WTC11 (cell line): ENCODE data around the gene SLC15A4. TPM values are rescaled to one million over a fixed set of nuclear protein-coding genes. Genes with fewer than 3 reads are reported as not detected.

Source experiments
- ATAC-seq: fragments of 200-7000 bp; cut with Tn5 transposase; 2 replicates; pipeline ENCODE4 v1.10.0; 2021; ENCODE audit warnings: mild to moderate bottlenecking, moderate library complexity
- CTCF ChIA-PET: fragments of 300-600 bp; sonication (Branson Sonifier 250); formaldehyde crosslinking; loops from one replicate; lab custom pipeline; 2021; ENCODE audit warnings: antibody characterized with exemption; lab: Charles Lee
- POLR2A ChIA-PET: fragments of 350-600 bp; sonication (Branson Sonifier 250); formaldehyde crosslinking; loops from one replicate; lab custom pipeline; 2021; ENCODE audit warnings: antibody characterized with exemption; lab: Charles Lee
- DNase-seq: peaks from one replicate; pipeline ENCODE4 v3.0.0; 2021; ENCODE audit warnings: low spot score
- H3K27ac Mint-ChIP-seq: 2 replicates; pipeline ENCODE4 v1.8.0; 2021; ENCODE audit warnings: mixed read lengths
- H3K27me3 Mint-ChIP-seq: 2 replicates; pipeline ENCODE4 v1.8.0; 2021; ENCODE audit warnings: low read depth, mild to moderate bottlenecking, moderate library complexity, mixed read lengths
- H3K36me3 Mint-ChIP-seq: 2 replicates; pipeline ENCODE4 v1.8.0; 2021; ENCODE audit warnings: mixed read lengths
- H3K4me1 Mint-ChIP-seq: 2 replicates; pipeline ENCODE4 v1.8.0; 2022; ENCODE audit warnings: mixed read lengths
- H3K4me3 Mint-ChIP-seq: 2 replicates; pipeline ENCODE4 v1.8.0; 2021; ENCODE audit warnings: mild to moderate bottlenecking, moderate library complexity, mixed read lengths
- H3K9me3 Mint-ChIP-seq: 2 replicates; pipeline ENCODE4 v1.8.0; 2021; ENCODE audit warnings: mixed read lengths
- AFF4 ChIP-seq: sonication (generic); formaldehyde crosslinking; IDR thresholded peaks from 2 replicates; pipeline ENCODE4 v1.8.1; 2023; ENCODE audit warnings: mild to moderate bottlenecking, missing genetic modification reagents, borderline replicate concordance
- NR2C2 ChIP-seq: sonication (generic); formaldehyde crosslinking; IDR thresholded peaks from 2 replicates; pipeline ENCODE4 v1.8.0; 2022; ENCODE audit warnings: mild to moderate bottlenecking, missing genetic modification reagents
- TEAD1 ChIP-seq: sonication (generic); formaldehyde crosslinking; IDR thresholded peaks from 2 replicates; pipeline ENCODE4 v1.8.0; 2022; ENCODE audit warnings: mild to moderate bottlenecking, missing genetic modification reagents
- ZNF121 ChIP-seq: sonication (generic); formaldehyde crosslinking; IDR thresholded peaks from 2 replicates; pipeline ENCODE4 v1.8.0; 2023; ENCODE audit warnings: missing genetic modification reagents
- ZNF263 ChIP-seq: sonication (generic); formaldehyde crosslinking; IDR thresholded peaks from 2 replicates; pipeline ENCODE4 v1.8.1; 2022; ENCODE audit warnings: low read depth, mild to moderate bottlenecking, moderate library complexity, missing genetic modification reagents
- ZNF281 ChIP-seq: sonication (generic); formaldehyde crosslinking; IDR thresholded peaks from 2 replicates; pipeline ENCODE4 v1.8.0; 2023; ENCODE audit warnings: mild to moderate bottlenecking, missing genetic modification reagents
- total RNA-seq: library from RNA; stranded (reverse); gene quantifications from 3 replicates; pipeline ENCODE4 v1.2.3, GENCODE V29; 2021
- TF ChIP-seq, protein P1 (sequence below): fragments of 250-450 bp; sonication (Bioruptor Pico); IDR thresholded peaks from 2 replicates; pipeline ENCODE4 v1.9.0; 2021; ENCODE audit warnings: moderate library complexity, mild to moderate bottlenecking, inconsistent platforms, borderline replicate concordance
- TF ChIP-seq, protein P2 (sequence below): sonication (generic); formaldehyde crosslinking; IDR thresholded peaks from 2 replicates; pipeline ENCODE4 v1.8.1; 2023; ENCODE audit warnings: mild to moderate bottlenecking, missing genetic modification reagents
- TF ChIP-seq, protein P3 (sequence below): sonication (generic); formaldehyde crosslinking; IDR thresholded peaks from 2 replicates; pipeline ENCODE4 v1.8.1; 2023; ENCODE audit warnings: mild to moderate bottlenecking, missing genetic modification reagents, moderate library complexity
- TF ChIP-seq, protein P4 (sequence below): sonication (generic); formaldehyde crosslinking; IDR thresholded peaks from 2 replicates; pipeline ENCODE4 v1.8.0; 2022; ENCODE audit warnings: mild to moderate bottlenecking, missing genetic modification reagents

The SLC15A4 gene
- total RNA-seq, 1 experiment from 2014 or later = 6.4 TPM

GRCh38 chr12:128818065-128819022, 5.4 kb downstream of the SLC15A4 start:
- ChIA-PET POLR2A (no interaction called here), CTCF (no interaction called here)
- Mint-ChIP-seq H3K36me3 (peaks cover 58% of the 10 kb centered on the region), H3K4me1 (peaks cover 18% of the 10 kb centered on the region), H3K27ac (no peak overlapping the region), H3K4me3 (no peak overlapping the region), H3K27me3 (peaks cover 7% of the 10 kb centered on the region), H3K9me3 (peaks cover 50% of the 10 kb centered on the region)
- TF ChIP-seq ZNF263 (CRISPR knock-in tag) (no peak), TEAD1 (CRISPR knock-in tag) (no peak), NR2C2 (no peak), ZNF281 (CRISPR knock-in tag) (no peak), ZNF121 (CRISPR knock-in tag) (no peak), AFF4 (CRISPR knock-in tag) (no peak)
- TF ChIP-seq, protein P1, sequence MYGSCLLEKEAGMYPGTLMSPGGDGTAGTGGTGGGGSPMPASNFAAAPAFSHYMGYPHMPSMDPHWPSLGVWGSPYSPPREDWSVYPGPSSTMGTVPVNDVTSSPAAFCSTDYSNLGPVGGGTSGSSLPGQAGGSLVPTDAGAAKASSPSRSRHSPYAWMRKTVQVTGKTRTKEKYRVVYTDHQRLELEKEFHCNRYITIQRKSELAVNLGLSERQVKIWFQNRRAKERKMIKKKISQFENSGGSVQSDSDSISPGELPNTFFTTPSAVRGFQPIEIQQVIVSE = no peak
- TF ChIP-seq, protein P2, sequence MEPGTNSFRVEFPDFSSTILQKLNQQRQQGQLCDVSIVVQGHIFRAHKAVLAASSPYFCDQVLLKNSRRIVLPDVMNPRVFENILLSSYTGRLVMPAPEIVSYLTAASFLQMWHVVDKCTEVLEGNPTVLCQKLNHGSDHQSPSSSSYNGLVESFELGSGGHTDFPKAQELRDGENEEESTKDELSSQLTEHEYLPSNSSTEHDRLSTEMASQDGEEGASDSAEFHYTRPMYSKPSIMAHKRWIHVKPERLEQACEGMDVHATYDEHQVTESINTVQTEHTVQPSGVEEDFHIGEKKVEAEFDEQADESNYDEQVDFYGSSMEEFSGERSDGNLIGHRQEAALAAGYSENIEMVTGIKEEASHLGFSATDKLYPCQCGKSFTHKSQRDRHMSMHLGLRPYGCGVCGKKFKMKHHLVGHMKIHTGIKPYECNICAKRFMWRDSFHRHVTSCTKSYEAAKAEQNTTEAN (CRISPR knock-in tag) = no peak
- TF ChIP-seq, protein P3, sequence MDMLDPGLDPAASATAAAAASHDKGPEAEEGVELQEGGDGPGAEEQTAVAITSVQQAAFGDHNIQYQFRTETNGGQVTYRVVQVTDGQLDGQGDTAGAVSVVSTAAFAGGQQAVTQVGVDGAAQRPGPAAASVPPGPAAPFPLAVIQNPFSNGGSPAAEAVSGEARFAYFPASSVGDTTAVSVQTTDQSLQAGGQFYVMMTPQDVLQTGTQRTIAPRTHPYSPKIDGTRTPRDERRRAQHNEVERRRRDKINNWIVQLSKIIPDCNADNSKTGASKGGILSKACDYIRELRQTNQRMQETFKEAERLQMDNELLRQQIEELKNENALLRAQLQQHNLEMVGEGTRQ (CRISPR knock-in tag) = no peak
- TF ChIP-seq, protein P4, sequence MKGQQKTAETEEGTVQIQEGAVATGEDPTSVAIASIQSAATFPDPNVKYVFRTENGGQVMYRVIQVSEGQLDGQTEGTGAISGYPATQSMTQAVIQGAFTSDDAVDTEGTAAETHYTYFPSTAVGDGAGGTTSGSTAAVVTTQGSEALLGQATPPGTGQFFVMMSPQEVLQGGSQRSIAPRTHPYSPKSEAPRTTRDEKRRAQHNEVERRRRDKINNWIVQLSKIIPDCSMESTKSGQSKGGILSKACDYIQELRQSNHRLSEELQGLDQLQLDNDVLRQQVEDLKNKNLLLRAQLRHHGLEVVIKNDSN (CRISPR knock-in tag) = no peak
- ATAC-seq (no peak), DNase-seq (no peak)

DNA sequence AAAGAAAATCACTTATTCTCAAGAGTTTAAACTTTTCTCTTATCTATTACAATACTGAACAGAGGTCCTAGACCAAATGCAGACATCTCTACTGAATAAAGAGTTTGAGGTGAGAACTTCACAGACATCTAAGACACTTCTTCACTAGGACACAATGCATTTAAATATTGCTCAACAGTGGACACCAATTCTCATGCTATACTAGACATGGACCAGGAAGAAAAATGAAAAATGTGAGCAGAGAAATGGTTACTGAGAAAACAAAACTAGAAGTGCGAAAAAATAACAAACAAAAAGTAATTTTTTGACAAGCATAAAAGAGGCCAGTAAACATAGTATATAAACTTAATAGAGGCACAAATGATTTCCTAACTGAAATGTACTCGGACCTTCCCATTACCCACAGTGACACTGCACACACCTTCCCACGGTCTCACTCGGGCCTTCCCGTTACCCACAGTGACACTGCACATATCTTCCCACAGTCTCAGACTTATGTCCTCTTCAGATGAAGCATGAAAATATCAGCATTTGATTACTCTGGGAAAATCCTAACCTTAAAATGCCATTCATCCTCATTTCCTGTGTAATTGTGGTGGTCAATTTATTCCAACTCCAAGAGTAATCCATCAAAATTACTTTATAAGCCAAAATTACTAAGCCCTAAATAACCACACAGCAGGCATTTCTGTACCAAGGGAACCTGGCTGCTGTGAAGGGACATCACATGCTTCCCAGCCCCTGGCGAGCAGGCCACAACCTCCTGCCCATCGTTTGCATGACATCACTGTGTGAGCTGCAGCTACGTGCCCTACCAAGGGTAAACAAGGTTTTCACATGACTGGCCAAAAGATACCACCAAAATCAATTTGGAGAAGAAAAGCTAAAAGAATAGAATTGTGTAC, 6.4 kb downstream of the SLC15A4 start:
- Mint-ChIP-seq H3K36me3 (peaks cover 65% of the 10 kb centered on the region), H3K4me1 (peaks cover 18% of the 10 kb centered on the region), H3K27ac (no peak overlapping the region), H3K27me3 (peaks cover 7% of the 10 kb centered on the region), H3K4me3 (no peak overlapping the region), H3K9me3 (peaks cover 53% of the 10 kb centered on the region)
- TF ChIP-seq, protein P4 (CRISPR knock-in tag) = no peak
- DNase-seq (no peak), ATAC-seq (no peak)
- POLR2A ChIA-PET = no interaction called here
- CTCF ChIA-PET = no interaction called here
